HEK293 (cell line): ENCODE data around the gene CNGB1.

Experiments
- CTCF ChIA-PET: fragments of 350-600 bp; formaldehyde crosslinking; extraction: SDS; loops from one replicate; lab custom pipeline; 2021; ENCODE audit warnings: antibody characterized with exemption; lab: Yijun Ruan, JAX
- POLR2A ChIA-PET: fragments of 300-600 bp; formaldehyde crosslinking; extraction: SDS; loops from one replicate; lab custom pipeline; 2020; ENCODE audit warnings: antibody characterized with exemption, inconsistent platforms; lab: Yijun Ruan, JAX
- H3K27ac ChIP-seq: fragments of 200-500 bp; sonication (Bioruptor generic); 2 replicates; pipeline ENCODE4 v1.5.1; 2014; ENCODE audit warnings: low read depth, low read length, control low read depth, inconsistent platforms; ENCODE audit errors: extremely low read depth
- H3K36me3 ChIP-seq, 2 experiments: fragments of 200-500 bp in 1 of 2; sonication (Bioruptor generic) in 1 of 2; 1 replicate in 1 of 2; 2 replicates in 1 of 2; pipeline ENCODE4 v1.5.1; 2014 to 2017; ENCODE audit warnings: inconsistent platforms in 2 of 2, low read length in 2 of 2; ENCODE audit not compliant: control insufficient read depth in 2 of 2, insufficient read depth in 1 of 2
- H3K4me1 ChIP-seq: fragments of 200-500 bp; sonication (Bioruptor generic); 2 replicates; pipeline ENCODE4 v1.5.1; 2014; ENCODE audit warnings: mild to moderate bottlenecking, low read length, inconsistent platforms; ENCODE audit not compliant: control insufficient read depth, insufficient read depth
- H3K4me3 ChIP-seq: 2 replicates; pipeline ENCODE4 v1.5.1; 2011; ENCODE audit warnings: low read depth, mild to moderate bottlenecking, control low read depth, low read length, moderate library complexity
- H3K9me3 ChIP-seq: fragments of 200-500 bp; sonication (Bioruptor generic); 2 replicates; pipeline ENCODE4 v1.5.1; 2014; ENCODE audit warnings: low read depth, low read length, inconsistent platforms; ENCODE audit not compliant: control insufficient read depth, insufficient read depth
- BCL6B ChIP-seq: fragments of 450-650 bp; formaldehyde crosslinking; IDR thresholded peaks from 2 replicates; pipeline ENCODE4 v1.5.1; 2017; ENCODE audit warnings: missing biosample characterization, missing genetic modification characterization
- EGR2 ChIP-seq: fragments of 450-650 bp; formaldehyde crosslinking; IDR thresholded peaks from 2 replicates; pipeline ENCODE4 v1.5.1; 2016; ENCODE audit warnings: low read depth, missing biosample characterization, missing genetic modification characterization
- KLF8 ChIP-seq: fragments of 450-650 bp; formaldehyde crosslinking; IDR thresholded peaks from 2 replicates; pipeline ENCODE4 v1.5.1; 2016; ENCODE audit warnings: missing biosample characterization, missing genetic modification characterization
- PRDM10 ChIP-seq: fragments of 450-650 bp; formaldehyde crosslinking; IDR thresholded peaks from 2 replicates; pipeline ENCODE4 v1.5.1; 2016; ENCODE audit warnings: missing biosample characterization, missing genetic modification characterization
- ZNF132 ChIP-seq: fragments of 450-650 bp; formaldehyde crosslinking; IDR thresholded peaks from 2 replicates; pipeline ENCODE4 v1.5.1; 2017; ENCODE audit warnings: missing biosample characterization, missing genetic modification characterization, borderline replicate concordance
- ZNF394 ChIP-seq: fragments of 450-650 bp; formaldehyde crosslinking; IDR thresholded peaks from 2 replicates; pipeline ENCODE4 v1.5.1; 2016; ENCODE audit warnings: missing biosample characterization, missing genetic modification characterization, mild to moderate bottlenecking, moderate library complexity, borderline replicate concordance
- ZNF518A ChIP-seq: fragments of 450-650 bp; formaldehyde crosslinking; conservative IDR thresholded peaks from 2 replicates; pipeline ENCODE4 v1.5.1; 2016; ENCODE audit warnings: low read depth, missing biosample characterization, missing genetic modification characterization
- ZNF626 ChIP-seq: fragments of 450-650 bp; sonication (Bioruptor Pico); formaldehyde crosslinking; IDR thresholded peaks from 2 replicates; pipeline ENCODE4 v1.5.1; 2018; ENCODE audit warnings: missing biosample characterization, missing genetic modification characterization, inconsistent platforms
- ZNF660 ChIP-seq: fragments of 450-650 bp; IDR thresholded peaks from 2 replicates; pipeline ENCODE4 v1.5.1; 2018; ENCODE audit warnings: missing biosample characterization, mild to moderate bottlenecking, missing genetic modification characterization
- ZNF692 ChIP-seq: fragments of 450-650 bp; formaldehyde crosslinking; IDR thresholded peaks from 2 replicates; pipeline ENCODE4 v1.5.1; 2016; ENCODE audit warnings: missing biosample characterization, missing genetic modification characterization
- ZNF830 ChIP-seq: fragments of 450-650 bp; IDR thresholded peaks from 2 replicates; pipeline ENCODE4 v1.5.0; 2018; ENCODE audit warnings: missing biosample characterization, missing genetic modification characterization, low read depth, mild to moderate bottlenecking, moderate library complexity

Gene CNGB1

GRCh38 chr16:57994361-57994760 lies 23.4 kb upstream of the CNGB1 start:
- Histone ChIP-seq H3K4me3 (no peak overlapping the region), H3K9me3 (no peaks in the 10 kb centered on the region), H3K4me1 (no peaks in the 10 kb centered on the region), H3K36me3 (peaks cover 0 to 40% of the 10 kb centered on the region in 2 experiments; a peak in 1 of 3 replicates), H3K27ac (no peak overlapping the region)
- ChIA-PET CTCF (no interaction called here), POLR2A (interaction anchor here (1.2 kb wide), 1 partner anchor 10 kb away, joined by 4 read pairs; no protein-coding TSS in a partner anchor)
- TF ChIP-seq ZNF830 (tag by site-specific recombination) (no peak), EGR2 (no peak), ZNF132 (tag by site-specific recombination) (no peak), ZNF660 (tag by site-specific recombination) (no peak), ZNF692 (tag by site-specific recombination) (no peak), ZNF518A (tag by site-specific recombination) (no peak), ZNF394 (tag by site-specific recombination) (no peak), ZNF626 (tag by site-specific recombination) (no peak), BCL6B (tag by site-specific recombination) (no peak)

GRCh38 chr16:57993897-57994296 lies 23.0 kb upstream of the CNGB1 start:
- Histone ChIP-seq H3K4me3 (no peak overlapping the region), H3K27ac (no peak overlapping the region)
- CTCF ChIA-PET: interaction anchor here (0.6 to 0.7 kb wide), 3 partner anchors 103 to 1047 kb away, joined by 3 read pairs; no protein-coding TSS in a partner anchor
- POLR2A ChIA-PET: interaction anchor here (1.2 kb wide), 1 partner anchor 9 kb away, joined by 4 read pairs; no protein-coding TSS in a partner anchor
- TF ChIP-seq PRDM10 (tag by site-specific recombination) (0 out of 2 replicates have a peak, but pooled peaks have one; percentile 1), KLF8 (tag by site-specific recombination) (no peak)
- TF ChIP-seq, all 188 proteins: peak for 1
- H3K9me3 ChIP-seq: no peaks in the 10 kb centered on the region
- H3K4me1 ChIP-seq: no peaks in the 10 kb centered on the region
- peaks cover 0 to 40% of the 10 kb centered on the region in 2 experiments; a peak in 1 of 3 replicates for H3K36me3 ChIP-seq
